ENCODE results near the gene COBL. TPM values are rescaled to one million over a fixed set of nuclear protein-coding genes. Genes with fewer than 3 reads are reported as not detected.

The COBL gene
- total RNA-seq, 1 donor from 2014 or later, result 27.9 TPM

- no peak overlapping the region for H3K4me3 ChIP-seq
- TF ChIP-seq CTCF (IDR thresholded peaks at IDR 0.05), result no peak
- no peaks in the 10 kb centered on the region for H3K36me3 ChIP-seq
- H3K9me3 ChIP-seq, result no peaks in the 10 kb centered on the region
- no peak overlapping the region for H3K27ac ChIP-seq
- no peaks in the 10 kb centered on the region for H3K27me3 ChIP-seq (ENCODE audit: low read depth)
- intact Hi-C loops (cut with DNase I), result no loop called here
- no peak for DNase-seq
- no peak for ATAC-seq
- H3K4me1 ChIP-seq, result no peaks in the 10 kb centered on the region
Measured at GRCh38 chr7:51104278-51104677, 212.3 kb downstream of the COBL start.

GRCh38 chr7:51103718-51104117 is 212.9 kb downstream of the COBL start:
- H3K36me3 ChIP-seq, result no peaks in the 10 kb centered on the region
- no peaks in the 10 kb centered on the region for H3K27me3 ChIP-seq (ENCODE audit: low read depth)
- intact Hi-C loops (cut with DNase I), result no loop called here
- H3K27ac ChIP-seq, result no peak overlapping the region
- H3K9me3 ChIP-seq, result peaks cover under 1% of the 10 kb centered on the region
- ATAC-seq (no peak), DNase-seq (no peak)
- no peaks in the 10 kb centered on the region for H3K4me1 ChIP-seq
- H3K4me3 ChIP-seq, result no peak overlapping the region
- no peak for TF ChIP-seq CTCF (IDR thresholded peaks at IDR 0.05)

GRCh38 chr7:51102828-51103227 is 213.8 kb downstream of the COBL start:
- Histone ChIP-seq H3K4me1 (no peaks in the 10 kb centered on the region), H3K4me3 (no peak overlapping the region), H3K9me3 (peaks cover 9% of the 10 kb centered on the region), H3K27me3 (ENCODE audit: low read depth) (no peaks in the 10 kb centered on the region), H3K36me3 (no peaks in the 10 kb centered on the region), H3K27ac (no peak overlapping the region)
- DNase-seq, result no peak
- no peak for TF ChIP-seq CTCF (IDR thresholded peaks at IDR 0.05)
- no peak for ATAC-seq
- intact Hi-C loops (cut with DNase I), result no loop called here

- intact Hi-C loops (cut with DNase I), result no loop called here
- H3K4me1 ChIP-seq, result no peaks in the 10 kb centered on the region
- no peak for TF ChIP-seq CTCF (IDR thresholded peaks at IDR 0.05)
- no peaks in the 10 kb centered on the region for H3K36me3 ChIP-seq
- no peaks in the 10 kb centered on the region for H3K27me3 ChIP-seq (ENCODE audit: low read depth)
- DNase-seq (no peak), ATAC-seq (no peak)
- no peak overlapping the region for H3K27ac ChIP-seq
- H3K9me3 ChIP-seq, result peaks cover 19% of the 10 kb centered on the region
- no peak overlapping the region for H3K4me3 ChIP-seq
Measured at GRCh38 chr7:51101111-51101757, 215.4 kb downstream of the COBL start.

- H3K9me3 ChIP-seq, result no peaks in the 10 kb centered on the region
- intact Hi-C loops (cut with DNase I), result no loop called here
- ATAC-seq, result no peak
- H3K27ac ChIP-seq, result no peak overlapping the region
- no peaks in the 10 kb centered on the region for H3K27me3 ChIP-seq (ENCODE audit: low read depth)
- TF ChIP-seq CTCF (IDR thresholded peaks at IDR 0.05), result no peak
- no peaks in the 10 kb centered on the region for H3K4me1 ChIP-seq
- H3K36me3 ChIP-seq, result no peaks in the 10 kb centered on the region
- no peak for DNase-seq
- H3K4me3 ChIP-seq, result no peak overlapping the region
Measured at GRCh38 chr7:51090411-51090810, 226.2 kb downstream of the COBL start.
